GM12801 (cell line): ENCODE results near the gene NRIP1.

Experiments used
- TF ChIP-seq, protein P1 (sequence below): IDR thresholded peaks from one replicate; pipeline ENCODE4 v1.5.1; 2011; ENCODE audit warnings: control low read depth; ENCODE audit not compliant: insufficient read length; ENCODE audit errors: extremely low read depth

The NRIP1 gene

DNA sequence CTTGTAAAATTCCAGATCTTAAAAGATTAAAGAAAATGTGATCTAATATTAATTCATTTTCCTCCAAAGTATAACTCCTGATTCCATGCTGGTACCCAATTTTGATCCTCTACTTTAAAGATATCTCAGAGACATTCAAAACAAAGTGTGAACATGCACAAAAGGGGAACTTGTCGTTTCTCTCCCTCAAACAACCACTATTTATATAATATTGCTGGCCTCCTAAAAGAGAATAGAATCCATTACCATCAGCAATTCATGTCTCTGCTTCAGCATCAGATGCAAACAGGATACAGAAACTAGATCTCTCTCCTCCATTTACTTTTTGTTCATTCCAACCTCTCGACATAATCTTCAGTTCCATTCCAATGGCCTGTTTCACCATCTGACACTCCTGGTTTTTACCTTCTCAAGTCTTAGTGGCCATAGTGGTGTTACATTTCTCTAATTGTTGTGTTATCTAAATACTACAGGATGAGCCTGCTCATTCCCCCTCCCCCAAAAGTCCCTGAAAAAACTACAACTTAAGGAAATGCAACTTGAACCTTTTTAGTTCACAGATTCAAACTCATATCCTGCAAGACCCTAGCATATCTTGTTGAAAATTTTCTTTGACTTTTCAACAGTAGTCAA, 4.1 kb downstream of the NRIP1 start:
- TF ChIP-seq, protein P1, sequence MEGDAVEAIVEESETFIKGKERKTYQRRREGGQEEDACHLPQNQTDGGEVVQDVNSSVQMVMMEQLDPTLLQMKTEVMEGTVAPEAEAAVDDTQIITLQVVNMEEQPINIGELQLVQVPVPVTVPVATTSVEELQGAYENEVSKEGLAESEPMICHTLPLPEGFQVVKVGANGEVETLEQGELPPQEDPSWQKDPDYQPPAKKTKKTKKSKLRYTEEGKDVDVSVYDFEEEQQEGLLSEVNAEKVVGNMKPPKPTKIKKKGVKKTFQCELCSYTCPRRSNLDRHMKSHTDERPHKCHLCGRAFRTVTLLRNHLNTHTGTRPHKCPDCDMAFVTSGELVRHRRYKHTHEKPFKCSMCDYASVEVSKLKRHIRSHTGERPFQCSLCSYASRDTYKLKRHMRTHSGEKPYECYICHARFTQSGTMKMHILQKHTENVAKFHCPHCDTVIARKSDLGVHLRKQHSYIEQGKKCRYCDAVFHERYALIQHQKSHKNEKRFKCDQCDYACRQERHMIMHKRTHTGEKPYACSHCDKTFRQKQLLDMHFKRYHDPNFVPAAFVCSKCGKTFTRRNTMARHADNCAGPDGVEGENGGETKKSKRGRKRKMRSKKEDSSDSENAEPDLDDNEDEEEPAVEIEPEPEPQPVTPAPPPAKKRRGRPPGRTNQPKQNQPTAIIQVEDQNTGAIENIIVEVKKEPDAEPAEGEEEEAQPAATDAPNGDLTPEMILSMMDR, result no peak

DNA sequence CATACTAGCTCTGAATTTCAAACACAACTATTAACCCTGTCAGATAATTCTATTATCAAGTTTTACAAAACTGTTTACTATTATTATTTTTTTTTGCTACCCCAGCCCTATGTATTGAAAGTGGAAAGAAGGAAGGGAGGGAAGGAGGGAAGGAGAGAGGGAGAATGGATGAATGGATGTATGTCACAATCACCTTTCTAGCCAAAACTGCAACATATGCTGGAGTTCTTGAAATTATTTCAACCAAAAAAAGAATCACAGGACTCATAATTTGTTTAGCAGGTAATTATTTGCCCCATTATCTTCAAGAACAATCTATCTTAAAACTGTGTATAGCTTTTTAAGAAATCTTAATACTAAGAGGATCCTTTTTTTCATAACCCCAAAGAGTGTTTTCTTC, 5.4 kb downstream of the NRIP1 start:
- TF ChIP-seq, protein P1, result no peak

DNA sequence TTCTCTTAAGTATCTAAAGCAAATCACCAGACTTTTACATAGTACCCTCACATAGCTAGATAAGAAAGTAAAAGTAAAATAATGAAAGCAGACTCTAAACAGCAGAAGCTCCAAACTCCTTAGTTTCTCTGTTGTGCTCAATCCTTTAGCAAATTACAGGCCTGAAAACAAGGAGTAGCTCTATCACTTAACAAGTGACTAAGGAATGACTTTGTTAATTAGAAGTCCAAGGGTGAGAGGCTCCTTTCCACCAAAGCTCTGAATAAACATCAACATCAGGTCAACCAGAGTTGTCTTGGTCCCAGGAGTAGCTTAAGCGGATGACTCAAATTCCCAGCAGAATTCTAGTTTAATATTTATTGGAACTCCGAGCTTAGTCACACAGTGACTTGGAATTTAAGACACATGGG, 5.9 kb downstream of the NRIP1 start:
- TF ChIP-seq, protein P1, result no peak

DNA sequence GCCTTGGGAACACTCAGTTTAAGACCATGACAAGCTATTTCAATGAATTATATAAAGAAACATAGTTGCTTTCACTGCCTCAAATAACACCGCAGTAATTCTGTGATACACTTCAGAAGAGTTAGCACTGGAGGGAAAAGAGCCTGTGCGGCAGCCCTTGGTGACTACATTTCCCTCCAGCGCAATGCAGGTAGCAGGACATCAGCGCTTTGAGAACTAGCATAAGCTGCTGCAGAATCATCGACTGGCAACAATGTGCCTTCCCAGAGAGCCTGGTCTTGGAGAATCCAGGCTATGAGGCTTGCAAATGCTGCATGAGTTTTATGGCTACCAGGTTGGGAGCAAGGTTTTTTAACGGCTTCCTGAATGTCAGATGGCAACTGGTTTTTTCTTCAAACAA, 7.5 kb downstream of the NRIP1 start:
- TF ChIP-seq, protein P1, result no peak

DNA sequence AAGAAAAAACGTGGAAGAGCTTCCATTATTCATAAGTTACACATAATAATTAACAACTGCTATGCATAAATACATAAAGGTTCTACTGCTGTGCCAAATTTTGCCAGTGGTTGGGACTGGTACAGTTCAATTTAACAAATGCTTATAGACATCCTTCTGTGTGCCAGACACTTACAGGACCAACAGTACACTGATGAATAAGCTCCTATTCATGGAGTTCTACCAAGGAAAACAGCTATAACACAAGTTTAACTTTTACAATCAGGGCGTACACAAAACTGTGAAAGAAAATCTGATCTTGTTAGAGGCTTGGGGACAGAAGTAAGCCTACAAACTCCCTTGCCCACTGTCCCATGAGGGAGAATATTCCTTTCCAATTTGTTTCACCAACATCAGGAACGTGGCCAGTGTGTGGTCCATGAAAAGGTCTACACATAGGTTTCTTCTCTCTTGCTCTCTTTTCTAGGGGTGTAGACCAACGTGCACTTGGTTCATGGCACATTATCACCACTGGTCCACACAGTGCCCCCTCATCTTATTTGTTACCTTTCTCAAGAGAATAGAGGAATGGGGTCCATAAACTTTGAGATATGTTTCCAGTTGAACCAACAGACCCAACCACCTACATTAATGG, 10.1 kb downstream of the NRIP1 start:
- TF ChIP-seq, protein P1, result no peak

DNA sequence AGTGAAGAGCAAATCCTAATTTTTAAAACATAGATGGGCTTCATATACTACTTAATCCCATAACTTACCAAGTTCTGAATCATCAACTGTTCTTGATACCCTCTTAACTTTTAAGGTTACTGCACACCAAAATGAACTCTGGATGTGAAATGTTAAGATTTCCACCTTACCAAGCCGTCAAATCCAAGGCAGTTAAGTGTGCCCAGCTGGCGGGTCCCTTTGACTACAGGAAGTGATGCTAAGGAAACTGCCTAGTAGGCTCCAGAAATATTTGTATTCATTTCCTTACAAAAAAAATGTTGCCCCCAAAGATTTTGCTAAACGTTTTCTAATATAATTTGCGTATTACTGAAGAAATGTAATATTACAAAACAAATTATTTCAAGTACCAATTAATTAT, 10.7 kb downstream of the NRIP1 start:
- TF ChIP-seq, protein P1, result no peak

DNA sequence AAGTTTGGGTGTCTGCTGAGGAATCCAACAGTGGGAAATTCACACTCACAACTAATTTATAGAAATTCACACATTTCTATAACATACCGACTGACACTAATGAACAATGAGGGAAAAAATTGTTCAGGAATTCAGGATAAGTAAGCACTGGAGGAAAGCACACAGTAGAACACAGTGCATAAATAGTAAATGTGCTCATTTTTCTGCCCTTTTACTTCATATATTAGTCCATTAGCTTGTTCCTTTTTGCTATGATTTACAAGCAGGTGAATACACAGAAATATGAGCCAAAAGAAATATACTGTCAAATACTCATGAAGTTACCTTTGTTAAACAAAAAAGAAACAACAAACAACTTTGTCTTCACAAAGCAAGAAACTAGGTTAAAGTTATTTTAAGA, 11.3 kb downstream of the NRIP1 start:
- TF ChIP-seq, protein P1, result no peak
